GM19043 (cell line): Measurements from ENCODE around the gene PHKB.
"Not testable (repeated sequence)": the region's sequence is repeated elsewhere in the genome, so short reads cannot be mapped to it uniquely, and the experiment has no call there.

Experiments used
- ATAC-seq: cut with Tn5 transposase; IDR thresholded peaks from one replicate; pipeline ENCODE4 v1.9.1; 2021; ENCODE audit warnings: low read depth; ENCODE audit not compliant: unreplicated experiment

PHKB gene

DNA sequence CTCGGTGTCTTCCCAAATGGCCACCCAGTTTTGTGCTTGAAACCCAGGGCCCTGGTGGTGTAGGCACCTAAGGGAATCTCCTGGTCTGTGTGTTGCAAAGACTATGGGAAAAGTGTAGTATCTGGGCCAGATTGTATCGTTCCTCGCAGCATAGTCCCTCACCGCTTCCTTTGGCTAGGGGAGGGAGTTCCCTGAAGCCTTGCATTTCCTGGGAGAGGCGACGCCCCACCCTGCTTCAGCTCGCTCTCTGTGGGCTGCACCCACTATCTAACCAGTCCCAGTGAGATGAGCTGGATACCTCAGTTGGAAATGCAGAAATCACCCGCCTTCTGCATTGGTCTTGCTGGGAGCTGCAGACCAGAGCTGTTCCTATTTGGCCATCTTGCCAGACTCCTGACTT lies 93.5 kb downstream of the PHKB start:
- ATAC-seq: not testable (repeated sequence)

DNA sequence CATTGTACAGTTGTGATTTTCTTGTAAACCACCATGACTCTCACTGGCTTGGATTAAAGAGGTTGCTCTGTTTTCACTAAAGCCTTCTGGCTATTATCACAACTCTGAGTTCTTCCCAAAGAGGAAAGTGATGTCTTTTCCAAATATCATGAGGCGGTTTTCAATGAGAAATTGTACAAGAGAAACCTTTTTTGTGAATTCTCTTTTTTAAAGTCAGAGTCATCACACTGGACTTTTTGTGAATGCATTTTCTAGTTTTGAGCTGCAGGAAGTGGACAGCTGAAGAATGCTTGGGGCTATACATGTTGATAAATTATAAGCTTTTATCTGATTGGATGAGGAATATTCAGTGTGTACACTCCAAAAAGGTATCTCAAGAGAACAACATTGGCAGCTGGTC lies 100.2 kb downstream of the PHKB start:
- no peak for ATAC-seq

DNA sequence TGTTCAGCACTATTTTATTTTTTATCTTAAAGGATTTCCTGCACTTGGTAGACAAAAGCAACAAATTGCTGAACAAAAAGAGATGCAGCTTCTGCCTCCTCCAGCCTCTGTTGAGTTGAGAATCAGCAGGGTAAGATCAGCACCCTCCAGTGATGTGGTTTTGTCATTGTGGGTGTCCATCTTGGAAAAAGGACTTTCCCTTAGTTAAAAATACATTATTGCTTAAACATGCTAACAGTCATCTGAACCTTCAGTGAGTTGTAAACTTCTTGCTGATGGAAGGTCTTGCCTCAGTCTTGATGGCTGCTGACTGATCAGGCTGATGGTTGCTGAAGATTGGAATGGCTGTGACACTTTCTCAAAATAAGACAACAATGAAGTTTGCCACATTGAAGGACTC lies 101.2 kb downstream of the PHKB start:
- no peak for ATAC-seq

DNA sequence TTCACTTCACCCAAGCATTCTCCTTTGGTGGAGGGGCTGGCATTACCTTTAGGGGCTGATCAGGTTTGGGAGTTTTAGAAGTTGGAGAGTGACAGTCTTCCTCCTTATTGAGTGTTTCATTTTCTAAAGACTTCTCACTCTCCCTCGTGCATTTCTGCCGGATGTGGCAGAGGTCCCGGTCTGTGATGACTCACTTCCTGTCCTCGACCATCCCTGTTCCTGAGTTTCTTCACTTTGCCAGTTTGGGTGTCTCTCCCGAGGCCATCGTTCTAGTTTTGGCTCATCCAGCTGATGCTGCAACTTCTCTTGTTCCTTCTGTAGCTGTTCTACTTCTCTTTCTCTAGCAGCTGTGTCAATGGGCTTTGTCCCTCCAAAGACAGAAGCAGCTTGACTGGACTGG lies 104.3 kb downstream of the PHKB start:
- ATAC-seq: no peak

DNA sequence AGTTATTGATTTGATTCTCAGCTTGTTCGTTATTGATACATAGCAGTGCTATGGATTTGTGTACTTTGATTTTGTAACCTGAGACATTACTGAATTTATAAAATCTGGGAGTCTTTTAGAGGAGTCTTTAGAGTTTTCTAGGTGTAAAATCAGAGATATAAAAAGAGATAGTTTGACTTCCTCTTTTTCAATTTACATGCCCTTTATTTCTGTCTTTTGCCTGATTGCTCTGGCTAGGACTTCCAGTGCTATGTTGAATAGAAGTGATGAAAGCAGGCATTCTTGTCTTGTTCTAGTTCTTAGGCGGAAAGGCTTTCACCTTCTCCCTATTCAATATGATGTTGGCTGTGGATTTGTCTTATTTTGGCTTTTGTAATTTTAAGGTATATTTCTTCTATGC lies 106.2 kb downstream of the PHKB start:
- no peak for ATAC-seq

DNA sequence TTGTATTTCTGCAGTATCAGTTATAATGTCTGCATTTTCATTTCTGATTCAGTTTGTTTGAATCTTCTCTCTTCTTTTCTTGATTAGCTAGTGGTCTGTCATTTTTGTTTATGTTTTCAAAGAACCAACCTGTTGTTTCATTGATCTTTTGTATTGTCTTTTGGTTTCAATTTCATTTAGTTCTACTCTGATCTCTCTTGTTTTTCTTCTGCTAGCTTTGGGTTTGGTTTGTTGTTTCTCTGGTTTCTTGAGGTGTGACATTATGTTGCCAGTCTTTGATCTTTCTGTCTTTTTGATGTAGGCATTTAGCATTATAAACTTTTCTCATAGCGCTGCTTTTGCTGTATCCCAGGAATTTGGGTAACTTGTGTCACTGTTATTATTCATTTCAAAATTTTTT lies 107.2 kb downstream of the PHKB start:
- ATAC-seq: no peak

DNA sequence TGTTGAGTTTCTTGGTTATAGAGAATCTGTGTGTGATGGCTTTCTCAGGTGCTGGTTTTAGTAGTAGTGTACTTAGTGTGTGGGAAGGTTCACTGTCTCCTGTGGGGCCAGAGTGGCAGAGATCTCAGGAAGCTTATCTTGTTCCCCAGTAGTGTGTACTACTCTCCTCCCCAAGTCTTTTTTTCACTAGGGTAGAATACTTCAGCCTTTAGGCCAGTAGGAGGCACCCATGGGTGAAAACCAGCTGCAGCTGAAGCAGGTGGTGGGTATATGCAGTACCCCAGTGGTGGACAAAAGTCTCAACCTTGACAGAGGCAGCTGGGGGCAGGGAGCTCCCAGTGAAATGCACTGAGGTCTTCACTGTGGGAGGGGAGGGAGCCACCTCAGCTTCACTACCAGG lies 109.9 kb downstream of the PHKB start:
- no peak for ATAC-seq

DNA sequence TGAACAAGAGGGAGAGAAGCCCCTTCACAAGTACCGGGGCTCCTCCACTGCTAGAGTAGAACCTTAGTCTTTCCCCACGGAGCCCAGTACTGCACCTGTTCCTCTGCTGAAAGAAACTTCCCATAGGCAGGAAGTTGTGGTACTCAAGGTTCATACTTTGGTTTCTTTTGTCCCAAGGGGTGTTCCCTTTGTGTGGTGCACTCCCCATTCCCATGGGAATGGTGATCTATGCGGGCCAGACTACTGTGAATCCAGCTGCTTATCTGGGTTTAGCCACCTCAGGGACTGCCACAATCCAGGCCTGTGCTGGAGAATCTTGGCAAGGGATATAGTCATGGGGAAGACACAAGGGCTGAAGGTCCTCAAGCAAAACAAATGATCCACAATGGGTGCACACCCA lies 110.6 kb downstream of the PHKB start:
- ATAC-seq: no peak

DNA sequence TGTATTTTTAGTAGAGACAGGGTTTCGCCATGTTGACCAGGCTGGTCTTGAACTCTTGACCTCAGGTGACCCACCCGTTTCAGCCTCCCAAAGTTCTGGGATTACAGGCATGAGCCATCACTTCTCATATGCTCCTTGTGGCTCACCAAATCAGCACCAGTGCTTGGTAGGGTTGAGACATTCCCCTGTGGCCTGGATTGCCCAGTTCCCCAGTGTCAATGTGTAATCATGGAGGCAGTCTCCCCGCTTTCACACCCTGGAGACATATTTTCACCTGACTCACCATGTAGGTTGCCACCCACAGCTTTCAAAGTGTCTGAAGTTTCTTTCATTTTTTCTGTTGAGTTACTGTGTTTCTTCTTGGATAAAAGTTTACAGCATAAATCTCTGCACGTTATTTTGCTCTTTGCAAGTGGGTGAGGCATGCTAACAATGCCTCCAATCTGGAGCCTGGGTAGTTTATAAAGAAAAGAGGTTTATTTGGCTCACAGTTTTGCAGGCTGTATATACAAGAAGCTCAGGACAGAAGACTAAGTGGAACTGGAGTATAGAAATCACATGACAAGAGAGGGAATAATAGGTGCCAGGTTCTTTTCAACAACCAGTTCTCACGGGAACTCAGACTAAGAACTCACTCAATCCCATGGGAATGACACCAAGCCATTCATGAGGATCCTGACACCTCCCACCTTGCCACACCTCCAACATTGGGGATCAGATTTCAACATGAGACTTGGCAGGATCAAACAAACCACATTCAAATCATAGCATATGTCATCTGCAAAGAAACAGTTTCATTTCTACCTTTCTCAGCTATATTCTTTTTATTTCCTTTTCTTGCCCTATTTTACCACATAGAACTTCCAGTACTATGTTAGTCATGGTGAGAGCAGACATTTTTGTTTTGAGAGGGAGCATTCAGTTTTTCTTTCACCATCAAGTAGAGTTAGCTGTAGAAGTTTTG lies 113.2 kb downstream of the PHKB start:
- ATAC-seq: peak; percentile 49

DNA sequence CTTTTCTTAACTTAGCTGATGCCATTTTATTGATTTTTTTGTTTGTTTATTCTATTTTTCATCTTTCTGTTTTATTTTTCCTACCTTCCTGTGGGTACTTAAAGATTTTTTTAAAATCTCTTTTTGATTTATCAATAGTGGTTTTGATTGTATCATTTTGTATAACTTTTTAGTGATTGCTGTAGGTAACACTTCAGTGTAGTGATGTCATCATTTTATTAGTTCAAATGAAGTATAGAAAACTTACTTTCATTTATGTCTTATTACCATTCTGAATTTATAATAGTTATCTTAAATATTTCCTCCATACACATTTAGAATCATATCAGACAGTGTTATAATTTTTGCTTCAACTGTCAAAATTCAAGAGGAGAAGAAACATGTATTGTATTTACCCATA lies 115.9 kb downstream of the PHKB start:
- no peak for ATAC-seq

DNA sequence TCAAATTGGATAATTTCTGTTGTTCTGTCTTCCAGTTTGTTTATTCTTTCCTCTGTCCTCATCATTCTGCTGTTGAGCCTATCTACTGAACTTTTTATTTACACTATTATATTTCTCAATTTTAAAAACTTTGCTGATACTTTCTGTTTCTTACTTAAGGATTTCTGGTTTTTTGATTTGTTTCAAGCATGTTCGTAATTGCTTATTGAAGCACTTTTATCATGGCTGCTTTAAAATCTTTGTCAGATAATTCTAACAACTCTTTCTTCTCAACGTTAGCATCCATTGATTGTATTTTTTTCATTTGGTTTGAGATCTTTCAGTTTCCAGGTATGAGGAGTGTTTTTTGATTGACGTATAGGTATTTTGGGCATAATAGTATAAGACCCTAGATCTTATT lies 116.9 kb downstream of the PHKB start:
- ATAC-seq: no peak

DNA sequence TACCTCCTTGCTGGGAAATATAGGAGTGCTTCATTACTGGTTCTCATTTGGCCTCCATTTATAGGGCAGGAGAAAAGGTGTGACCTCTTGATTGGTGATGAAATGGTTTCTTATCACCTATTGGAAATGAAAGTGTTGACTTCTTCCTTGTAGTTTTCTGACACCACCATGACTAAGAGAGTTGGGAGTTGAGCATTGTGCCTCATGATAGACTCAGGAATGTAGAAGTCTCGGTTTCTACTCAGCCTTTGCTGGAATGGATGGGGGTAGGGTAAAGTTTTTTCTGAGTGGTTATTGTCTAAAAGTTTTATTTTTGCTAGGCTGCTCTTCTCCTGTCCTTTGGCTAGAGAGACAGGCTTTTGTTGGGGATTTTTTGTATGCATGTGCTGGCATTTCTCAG lies 117.4 kb downstream of the PHKB start:
- no peak for ATAC-seq

DNA sequence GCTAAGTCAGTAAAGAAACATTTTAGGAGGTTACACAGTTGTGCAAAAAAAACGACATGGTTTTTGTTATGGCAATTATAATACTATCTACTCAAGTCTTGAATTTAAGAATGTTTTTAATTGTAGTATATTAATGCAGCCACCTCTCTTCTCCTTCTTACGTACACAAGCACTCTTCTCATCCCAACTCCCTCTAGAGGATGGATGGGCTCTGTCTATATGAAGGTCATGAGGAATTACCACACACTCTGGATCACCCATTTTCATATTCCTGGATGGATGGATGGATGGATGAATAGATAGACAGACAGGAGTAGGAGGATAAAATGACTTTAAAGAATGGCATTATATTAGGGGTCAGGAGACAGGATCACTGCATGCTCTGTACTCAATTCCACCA lies 120.0 kb downstream of the PHKB start:
- ATAC-seq: no peak

DNA sequence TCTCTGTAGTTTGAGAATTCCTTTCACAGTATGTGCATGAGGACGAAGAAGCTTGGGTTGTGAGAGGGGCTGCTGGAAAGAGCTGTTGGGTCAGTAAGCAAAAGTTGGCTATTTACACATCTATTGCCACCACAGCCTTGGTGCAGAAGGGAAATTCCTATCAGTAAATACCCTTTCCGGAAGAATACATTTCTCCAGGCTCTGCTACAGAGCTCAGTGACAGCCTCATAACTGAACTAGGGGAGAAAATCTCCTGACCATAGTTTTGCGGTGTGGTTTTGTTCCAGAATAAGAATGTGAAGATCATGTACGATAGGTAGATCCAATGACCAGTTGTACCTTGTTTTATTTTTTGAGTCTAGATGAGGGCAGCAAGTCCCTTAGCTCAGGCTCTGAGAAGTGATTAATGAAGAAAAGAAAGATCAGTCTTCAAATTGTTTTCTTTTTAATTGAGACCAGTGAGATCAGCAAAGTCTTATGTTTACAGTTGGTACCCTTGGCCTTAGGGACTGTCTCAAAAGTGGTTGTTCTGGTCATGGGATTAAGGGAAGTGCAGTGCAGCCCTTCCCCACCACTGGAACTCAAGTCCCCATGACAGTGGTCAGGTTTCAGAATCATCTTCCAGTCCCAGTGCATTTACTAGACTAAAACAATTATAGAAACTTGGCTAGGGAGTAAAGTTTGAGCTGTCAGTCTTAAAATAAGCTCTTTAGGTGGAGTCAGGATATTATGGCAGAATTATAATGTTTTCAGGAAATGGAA lies 123.5 kb downstream of the PHKB start:
- ATAC-seq: no peak

DNA sequence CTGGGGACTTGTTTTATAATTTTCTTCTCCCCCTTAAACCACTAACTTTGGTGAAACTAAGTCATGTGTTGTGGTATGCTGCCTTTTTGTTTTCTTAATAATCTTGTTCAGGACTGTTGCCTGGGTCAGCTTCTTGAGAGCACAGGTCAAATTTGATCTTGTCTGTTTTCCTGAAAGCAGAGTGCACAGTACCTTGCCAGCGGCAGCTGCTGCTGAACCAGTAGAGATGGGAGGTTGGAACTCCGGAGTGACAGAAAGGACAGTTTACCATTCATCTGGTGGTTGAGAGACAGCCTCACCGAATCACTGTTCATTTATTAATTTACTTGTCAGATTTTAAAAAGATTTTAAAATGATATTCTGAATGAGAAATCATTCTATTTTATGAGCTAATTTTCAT lies 125.0 kb downstream of the PHKB start:
- ATAC-seq: no peak

DNA sequence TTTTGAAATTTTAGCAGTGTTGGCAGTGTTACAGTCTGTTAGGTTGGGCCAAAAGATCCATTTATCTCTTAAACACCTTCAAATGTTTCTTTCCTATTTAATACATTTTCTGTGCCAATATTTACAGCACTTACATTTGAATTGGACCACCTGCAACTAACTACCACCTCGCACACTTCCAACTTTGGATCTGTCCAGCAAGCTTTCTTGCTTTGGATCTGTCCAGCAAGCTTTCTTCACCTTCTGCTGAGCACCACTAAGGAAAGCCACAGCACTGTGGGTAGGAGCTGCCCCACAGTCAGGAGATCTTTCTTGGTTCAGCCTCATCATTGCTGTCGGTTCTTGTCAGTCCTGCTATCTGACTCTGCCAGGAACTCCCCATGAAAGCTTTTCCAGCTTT lies 129.3 kb downstream of the PHKB start:
- ATAC-seq: no peak

DNA sequence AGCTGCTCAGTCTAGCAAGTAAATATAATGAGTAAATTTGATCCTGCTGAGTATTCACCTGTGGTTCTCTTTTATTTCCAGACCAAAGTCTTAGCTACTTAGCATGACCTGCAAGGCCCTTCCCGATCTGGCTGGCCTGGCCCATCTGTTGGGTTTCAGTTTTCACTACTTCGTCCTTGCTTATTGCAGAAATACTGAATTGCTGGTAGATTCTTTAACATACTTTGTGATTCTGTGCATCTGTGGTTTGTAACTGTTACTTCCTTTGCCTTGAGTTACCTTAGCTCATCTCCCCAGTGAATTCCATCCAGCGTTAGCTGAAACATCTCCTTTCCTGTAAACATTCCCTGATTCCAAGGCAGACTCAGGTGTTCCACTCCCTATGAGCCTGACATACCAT lies 131.1 kb downstream of the PHKB start:
- ATAC-seq: no peak

DNA sequence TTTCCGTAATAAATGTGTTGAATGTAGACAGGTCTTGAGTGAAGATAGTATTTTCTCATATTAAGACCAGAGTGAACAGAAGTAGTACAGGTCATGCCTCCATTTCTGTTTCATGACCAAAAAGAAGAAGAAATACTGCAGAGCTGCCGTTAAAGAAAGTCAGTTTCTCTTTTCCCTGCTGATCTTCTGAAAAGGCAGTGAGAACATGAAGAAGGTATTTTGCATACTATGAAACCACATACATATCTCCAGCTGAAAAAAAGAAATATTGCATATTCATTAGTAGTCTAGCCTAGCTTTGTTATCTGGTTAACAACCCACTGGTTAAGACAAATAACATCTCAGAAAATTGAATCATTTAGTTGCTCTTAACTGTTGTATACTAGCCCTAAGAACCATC lies 138.4 kb downstream of the PHKB start:
- ATAC-seq: peak; percentile 63

DNA sequence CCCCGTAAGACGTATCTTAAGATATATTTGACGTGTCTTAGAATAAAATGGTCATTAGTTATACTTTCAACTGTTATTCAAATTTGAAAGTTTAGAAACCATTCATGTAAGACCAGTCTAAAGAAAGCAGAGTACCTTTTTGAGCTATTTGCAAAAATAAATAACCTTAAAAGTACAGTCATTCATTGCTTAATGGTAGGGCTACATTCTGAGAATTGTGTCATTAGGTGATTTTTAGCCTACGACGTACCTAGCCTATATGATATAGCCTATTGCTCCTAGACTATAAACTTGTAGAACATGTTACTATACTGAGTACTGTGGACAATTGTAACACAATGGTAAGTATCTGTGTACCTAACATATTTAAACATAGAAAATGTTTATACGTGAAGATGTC lies 139.2 kb downstream of the PHKB start:
- ATAC-seq: no peak

DNA sequence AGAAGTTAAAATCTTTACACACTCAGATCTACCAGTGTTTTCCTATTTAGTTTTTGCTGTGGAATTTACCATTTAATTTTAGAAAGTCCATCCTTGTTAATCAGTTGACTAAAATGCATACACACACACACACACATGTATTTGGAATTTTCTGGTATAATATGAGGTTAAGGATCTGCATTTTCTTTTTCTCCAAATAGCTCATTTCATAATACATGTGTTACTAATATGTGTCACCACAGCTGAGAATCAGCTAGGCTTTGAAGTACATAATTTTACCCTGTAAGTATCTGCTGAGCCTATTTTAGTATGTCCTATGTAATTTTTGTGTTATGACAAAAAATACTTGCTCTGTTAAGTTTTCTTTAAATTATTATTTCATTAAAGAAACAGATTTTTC lies 143.2 kb downstream of the PHKB start:
- ATAC-seq: no peak

DNA sequence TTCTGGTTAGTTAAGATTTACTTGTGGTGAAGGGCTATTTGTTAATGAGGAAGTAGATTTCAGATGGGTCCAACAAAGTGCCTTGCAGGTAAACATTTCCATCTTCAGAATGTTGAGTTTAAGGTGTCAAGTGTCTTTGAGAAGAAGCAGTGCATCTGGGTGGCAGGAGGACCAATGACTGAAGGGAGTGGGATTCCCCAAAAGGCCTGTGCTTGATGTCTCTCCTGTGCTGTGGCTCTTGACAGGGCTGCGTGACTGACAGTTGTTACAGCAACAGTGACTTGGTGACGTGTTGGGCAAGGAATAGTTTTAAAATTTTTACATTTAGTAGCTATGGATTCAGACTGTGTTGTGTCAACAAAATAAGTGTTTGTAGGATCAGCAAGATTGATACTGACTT lies 149.9 kb downstream of the PHKB start:
- ATAC-seq: no peak
